Measurements from ENCODE around the gene LSM12.
A peak's percentile ranks its signal among the peaks of the same experiment; 100 is the strongest.
"Not testable (repeated sequence)": the region's sequence is repeated elsewhere in the genome, so short reads cannot be mapped to it uniquely, and the experiment has no call there.

Gene LSM12

DNA sequence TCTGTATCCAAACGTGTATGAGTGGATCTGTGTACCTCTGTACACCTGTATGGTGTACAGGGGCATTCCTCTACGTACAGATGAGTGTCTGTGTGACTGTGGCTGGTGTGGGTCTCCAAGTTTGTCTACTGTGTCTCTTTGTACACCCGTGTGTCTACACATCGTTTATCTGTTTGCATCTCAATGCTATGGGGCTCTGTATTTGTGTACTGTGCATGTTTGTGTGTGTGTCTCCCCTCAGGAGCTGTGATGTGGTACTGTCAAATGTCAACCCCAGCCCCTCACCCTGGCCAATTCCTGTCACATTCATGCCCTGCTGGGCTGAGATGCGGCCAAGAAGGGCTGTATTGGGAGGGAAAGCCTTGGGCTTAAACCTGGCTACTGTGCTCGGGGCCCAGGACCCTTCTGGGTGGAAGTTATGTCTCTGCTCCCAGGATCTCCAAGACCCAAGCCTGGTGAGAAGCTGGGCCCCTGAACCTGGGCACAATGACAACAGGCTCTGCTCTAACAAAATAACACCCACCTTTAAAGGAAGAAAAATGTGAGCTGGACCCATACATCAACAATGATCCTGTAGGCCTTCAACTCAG lies 65.5 kb downstream of the LSM12 start:
- DNase-seq (ENCODE audit: low read depth) = no peak
- H3K4me3 ChIP-seq (ENCODE audit: low read length) = no peak overlapping the region
- TF ChIP-seq, protein P1, sequence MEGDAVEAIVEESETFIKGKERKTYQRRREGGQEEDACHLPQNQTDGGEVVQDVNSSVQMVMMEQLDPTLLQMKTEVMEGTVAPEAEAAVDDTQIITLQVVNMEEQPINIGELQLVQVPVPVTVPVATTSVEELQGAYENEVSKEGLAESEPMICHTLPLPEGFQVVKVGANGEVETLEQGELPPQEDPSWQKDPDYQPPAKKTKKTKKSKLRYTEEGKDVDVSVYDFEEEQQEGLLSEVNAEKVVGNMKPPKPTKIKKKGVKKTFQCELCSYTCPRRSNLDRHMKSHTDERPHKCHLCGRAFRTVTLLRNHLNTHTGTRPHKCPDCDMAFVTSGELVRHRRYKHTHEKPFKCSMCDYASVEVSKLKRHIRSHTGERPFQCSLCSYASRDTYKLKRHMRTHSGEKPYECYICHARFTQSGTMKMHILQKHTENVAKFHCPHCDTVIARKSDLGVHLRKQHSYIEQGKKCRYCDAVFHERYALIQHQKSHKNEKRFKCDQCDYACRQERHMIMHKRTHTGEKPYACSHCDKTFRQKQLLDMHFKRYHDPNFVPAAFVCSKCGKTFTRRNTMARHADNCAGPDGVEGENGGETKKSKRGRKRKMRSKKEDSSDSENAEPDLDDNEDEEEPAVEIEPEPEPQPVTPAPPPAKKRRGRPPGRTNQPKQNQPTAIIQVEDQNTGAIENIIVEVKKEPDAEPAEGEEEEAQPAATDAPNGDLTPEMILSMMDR (IDR thresholded peaks at IDR 0.05; ENCODE audit: insufficient read depth, low read depth, low read length, missing control alignments) = no peak

DNA sequence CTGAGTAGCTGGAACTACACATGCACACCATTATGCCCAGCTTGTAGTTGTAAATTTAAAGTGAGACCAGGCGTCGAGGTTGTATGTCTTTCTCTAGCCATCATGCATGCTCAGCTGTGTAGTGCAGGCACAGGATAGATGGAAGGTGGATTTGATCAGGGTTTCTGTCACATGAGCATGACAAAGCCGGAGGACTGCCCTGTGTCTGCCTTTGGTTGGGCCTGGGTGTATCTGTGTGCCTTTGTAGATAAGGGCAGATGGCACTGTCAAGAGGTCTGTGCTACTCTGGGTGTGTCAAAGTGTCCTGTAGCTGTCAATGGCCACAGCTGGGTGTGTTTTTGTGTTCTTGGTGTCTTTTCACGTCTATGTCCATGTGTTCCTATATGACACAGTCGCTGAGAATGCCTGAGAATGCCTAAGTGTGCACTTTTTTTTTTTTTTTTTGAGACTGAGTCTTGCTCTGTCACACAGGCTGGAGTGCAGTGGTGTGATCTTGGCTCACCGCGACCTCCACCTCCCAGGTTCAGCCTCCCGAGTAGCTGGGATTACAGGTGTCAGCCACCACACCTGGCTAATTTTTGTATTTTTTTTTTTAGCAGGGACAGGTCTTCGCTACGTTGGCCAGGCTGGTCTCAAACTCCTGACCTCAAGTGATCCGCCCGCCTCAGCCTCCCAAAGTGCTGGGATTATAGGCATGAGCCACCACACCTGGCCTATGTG lies 66.2 kb downstream of the LSM12 start:
- H3K4me3 ChIP-seq (ENCODE audit: low read length) = no peak overlapping the region
- DNase-seq (ENCODE audit: low read depth) = no peak
- TF ChIP-seq, protein P1 (IDR thresholded peaks at IDR 0.05; ENCODE audit: insufficient read depth, low read depth, low read length, missing control alignments) = no peak

DNA sequence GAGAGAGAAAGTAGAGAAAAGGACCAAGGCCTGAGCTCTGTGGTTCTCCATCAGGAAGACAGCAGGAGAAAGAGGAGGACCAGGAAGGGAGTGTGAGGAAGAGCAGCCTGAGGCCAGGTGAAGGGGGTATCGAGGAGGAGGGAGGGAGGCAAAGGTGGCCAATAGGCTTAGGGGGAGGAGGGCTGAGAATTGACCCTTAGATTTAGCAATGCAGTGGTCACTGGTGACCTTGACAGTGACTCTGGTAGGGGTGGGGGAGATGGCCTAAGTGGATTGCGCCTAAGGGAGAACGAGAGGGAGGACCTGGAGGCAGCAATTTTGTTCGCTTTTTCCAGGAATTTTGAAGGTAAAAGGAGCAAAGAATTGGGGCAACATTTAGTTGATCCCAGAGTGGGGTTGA lies 67.4 kb downstream of the LSM12 start:
- H3K4me3 ChIP-seq (ENCODE audit: low read length) = no peak overlapping the region
- TF ChIP-seq, protein P1 (IDR thresholded peaks at IDR 0.05; ENCODE audit: insufficient read depth, low read depth, low read length, missing control alignments) = no peak
- no peak for DNase-seq (ENCODE audit: low read depth)

DNA sequence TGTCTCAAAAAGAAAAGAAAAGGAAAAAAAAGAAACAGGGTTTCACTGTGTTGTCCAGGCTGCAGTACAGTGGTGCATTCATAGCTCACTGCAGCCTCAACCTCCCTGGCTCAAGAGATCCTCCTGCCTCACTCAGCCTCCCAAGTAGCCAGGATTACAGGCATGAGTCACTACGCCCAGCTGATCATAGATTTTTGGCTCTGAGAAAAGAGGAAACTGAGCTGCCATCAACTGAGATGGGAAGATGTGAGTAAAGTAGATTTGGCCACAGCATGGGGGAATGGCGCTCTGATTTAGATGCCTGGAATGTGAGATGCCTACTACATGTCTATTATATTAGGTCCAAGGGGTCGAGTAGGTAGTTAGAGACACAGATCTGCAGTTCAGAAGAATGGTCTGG lies 67.9 kb downstream of the LSM12 start:
- peak; percentile 39 for DNase-seq (ENCODE audit: low read depth)
- TF ChIP-seq, protein P1 (IDR thresholded peaks at IDR 0.05; ENCODE audit: insufficient read depth, low read depth, low read length, missing control alignments) = no peak
- no peak overlapping the region for H3K4me3 ChIP-seq (ENCODE audit: low read length)

DNA sequence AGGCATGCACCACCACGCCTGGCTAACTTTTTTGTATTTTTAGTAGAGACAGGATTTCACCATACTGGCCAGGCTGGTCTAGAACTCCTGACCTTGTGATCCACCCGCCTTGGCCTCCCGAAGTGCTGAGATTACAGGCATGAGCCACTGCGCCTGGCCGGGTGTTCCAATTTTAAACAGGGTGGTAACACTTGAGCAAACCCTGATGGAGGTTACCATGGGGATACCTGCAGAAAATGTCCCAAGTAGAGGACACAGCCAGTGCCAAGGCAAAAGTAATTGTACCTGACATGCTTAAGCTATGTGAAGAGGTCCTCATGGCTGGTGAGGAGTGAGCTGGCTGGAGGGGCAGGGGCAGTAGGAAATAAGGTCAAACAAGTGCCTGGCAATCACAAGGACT lies 69.3 kb downstream of the LSM12 start:
- not testable (repeated sequence) for DNase-seq (ENCODE audit: low read depth); H3K4me3 ChIP-seq (ENCODE audit: low read length)

DNA sequence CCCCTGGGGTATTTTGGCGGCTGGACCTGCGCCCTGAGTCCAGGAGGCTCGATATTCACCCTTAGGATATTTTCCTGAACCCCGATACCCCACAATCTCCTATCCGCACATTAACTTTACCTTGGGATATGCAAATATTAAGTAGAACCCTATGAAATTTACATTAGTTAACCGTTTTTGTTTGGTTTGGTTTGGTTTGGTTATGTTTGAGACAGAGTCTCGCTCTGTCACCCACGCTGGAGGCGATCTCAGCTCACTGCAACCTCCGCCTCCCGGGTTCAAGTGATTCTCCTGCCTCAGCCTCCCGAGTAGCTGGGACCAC lies 71.4 kb downstream of the LSM12 start:
- H3K4me3 ChIP-seq (ENCODE audit: low read length) = no peak overlapping the region
- TF ChIP-seq, protein P1 (IDR thresholded peaks at IDR 0.05; ENCODE audit: insufficient read depth, low read depth, low read length, missing control alignments) = no peak
- DNase-seq (ENCODE audit: low read depth) = no peak

DNA sequence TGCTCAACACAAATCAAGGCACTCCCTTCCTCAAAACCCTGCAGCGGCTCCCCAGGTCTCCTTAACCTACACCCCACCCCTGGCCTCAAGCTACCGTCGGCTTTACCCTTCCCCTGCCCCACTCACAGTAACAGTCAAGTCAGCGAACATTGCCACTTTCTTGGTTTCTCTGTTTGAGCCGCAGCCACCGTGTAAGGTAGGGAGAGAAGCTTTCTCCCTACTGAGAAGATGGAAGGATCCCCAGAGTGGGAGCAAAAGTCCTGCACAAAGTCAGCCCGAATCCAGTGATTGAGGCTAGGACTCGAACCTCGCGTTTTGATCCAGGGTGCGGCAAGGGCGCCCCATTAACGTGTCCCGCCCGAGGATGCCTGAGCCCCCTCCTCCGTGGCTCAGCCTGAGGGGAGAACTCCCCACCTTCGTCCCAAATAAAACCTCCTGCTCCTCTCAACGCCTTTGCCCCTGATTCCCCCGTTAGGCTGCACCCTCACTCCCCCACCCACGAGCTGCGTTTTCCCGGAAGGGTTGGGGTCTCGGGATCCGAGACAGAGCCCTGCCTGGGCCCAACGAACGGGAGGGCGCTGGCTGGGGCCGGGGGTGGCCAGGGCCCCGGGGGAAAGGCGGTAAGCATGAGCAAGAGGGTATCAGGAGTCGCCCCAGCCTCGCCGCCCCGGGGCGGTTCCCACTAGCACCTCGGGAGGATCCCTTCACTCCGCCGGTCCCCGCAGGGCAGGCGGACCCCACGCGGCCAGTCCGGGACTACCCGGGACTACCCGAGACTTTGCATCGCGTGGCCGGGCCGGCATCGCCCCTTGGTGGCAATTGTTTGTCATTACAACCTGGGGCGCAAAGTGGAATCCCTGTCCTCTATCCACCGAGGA lies 72.0 kb downstream of the LSM12 start:
- DNase-seq (ENCODE audit: low read depth) = peak; percentile 50
- H3K4me3 ChIP-seq (ENCODE audit: low read length) = peak overlapping the region; percentile 40
- TF ChIP-seq, protein P1 (IDR thresholded peaks at IDR 0.05; ENCODE audit: insufficient read depth, low read depth, low read length, missing control alignments) = peak; percentile 78
